Stomach (tissue), 9 donors: ENCODE data around the gene ANKRD65. TPM values are rescaled to one million over a fixed set of nuclear protein-coding genes. Genes with fewer than 3 reads are reported as not detected.
"Not testable (repeated sequence)": the region's sequence is repeated elsewhere in the genome, so short reads cannot be mapped to it uniquely, and the experiment has no call there.

Source experiments
- DNase-seq, 2 donors: peaks; one replicate each; pipeline versions ENCODE4 v3.0.0 to v3.0.0-alpha.2; 2013 to 2019
- H3K27ac ChIP-seq, 5 donors: fragments of 200-600 bp in 4 of 5; sonication (generic) in 4 of 5; one replicate each; pipeline ENCODE4 v1.5.1; 2013 to 2019; ENCODE audit warnings: mild to moderate bottlenecking in 1 of 5, moderate library complexity in 1 of 5
- H3K27me3 ChIP-seq, 3 donors: fragments of 200-600 bp; sonication (generic); one replicate each; pipeline ENCODE4 v1.5.1; 2017 to 2019; ENCODE audit warnings: mixed run types in 1 of 3
- H3K36me3 ChIP-seq, 4 donors: fragments of 200-600 bp; sonication (generic); 1 replicate in 3 of 4; 2 replicates in 1 of 4; pipeline ENCODE4 v1.5.1; 2016 to 2019
- H3K4me1 ChIP-seq, 4 donors: fragments of 200-600 bp; sonication (generic); one replicate each; pipeline ENCODE4 v1.5.1; 2016 to 2019
- H3K4me3 ChIP-seq, 4 donors: fragments of 200-600 bp; sonication (generic) in 3 of 4; one replicate each; pipeline ENCODE4 v1.5.1; 2016 to 2019; ENCODE audit warnings: mild to moderate bottlenecking in 1 of 4
- H3K9me3 ChIP-seq, 4 donors: fragments of 200-600 bp; sonication (generic); one replicate each; pipeline ENCODE4 v1.5.1; 2016 to 2019
- CTCF ChIP-seq, 7 experiments: fragments of 450-650 bp in 4 of 7; fragments of 200-600 bp in 3 of 7; sonication (generic) in 3 of 7; IDR thresholded peaks; one replicate each; pipeline ENCODE4 v1.5.1; 2016 to 2019; ENCODE audit warnings: antibody characterized with exemption in 7 of 7, control low read depth in 2 of 7, mild to moderate bottlenecking in 1 of 7
- EP300 ChIP-seq: sonication (generic); formaldehyde crosslinking; IDR thresholded peaks from one replicate; pipeline ENCODE4 v1.6.1; 2017; ENCODE audit warnings: antibody characterized with exemption
- POLR2A ChIP-seq, 4 donors: fragments of 450-650 bp; IDR thresholded peaks; one replicate each; pipeline ENCODE4 v1.6.1; 2016; ENCODE audit warnings: antibody characterized with exemption in 4 of 4, control low read depth in 2 of 4, mild to moderate bottlenecking in 1 of 4, moderate library complexity in 1 of 4
- POLR2AphosphoS5 ChIP-seq, 3 donors: sonication (generic); formaldehyde crosslinking; IDR thresholded peaks; one replicate each; pipeline ENCODE4 v1.6.1; 2016; ENCODE audit warnings: antibody characterized with exemption in 3 of 3
- WGBS, 5 donors: extraction: QIAGEN DNeasy Blood & Tissue Kit in 3 of 5; methylation state at CpG; one replicate each; pipeline versions ENCODE4 v1.1.5 to v1.1.7; 2013 to 2018; 5-methylcytosine and 5-hydroxymethylcytosine counted together
- intact Hi-C: fragments of 100-400 bp; cut with DNase I; formaldehyde crosslinking; loops from one replicate; pipeline ENCODE4 v1.15.1; 2023; ENCODE audit warnings: low total_unique reads
- polyA plus RNA-seq, 3 donors: library from polyadenylated mRNA; stranded (reverse); fragments of 200-250 nt; gene quantifications; one replicate each; pipeline ENCODE4 v1.2.3, GENCODE V29; 2013
- total RNA-seq, 5 donors: library from RNA; depleted of rRNA; stranded (reverse); fragments of >200 nt; gene quantifications; one replicate each; pipeline versions ENCODE4 v1.1.0 to v1.2.3, GENCODE V29; 2014 to 2016
- donor health status: healthy with polysubstance abuse.
- donor health status: Bipolar disorder and iron deficiency.
- donor health status: healthy.

Gene ANKRD65
- total and polyA plus RNA-seq, 8 donors = 0.89 to 13.6 (median 8.7) TPM; not detected in 1

GRCh38 chr1:1371746-1372711, 49.0 kb downstream of the ANKRD65 start:
- 31 to 42% (median 35%) methylated on average over 7 to 26 of the region's 26 CpGs for WGBS, 5 donors
- peak overlapping the region in 2 of 5 donors; percentile 32 to 49 for H3K27ac ChIP-seq

GRCh38 chr1:1371364-1371745, 49.7 kb downstream of the ANKRD65 start:
- Histone ChIP-seq H3K9me3 (no peaks in the 10 kb centered on the region), H3K27me3 (no peaks in the 10 kb centered on the region), H3K36me3 (peaks cover 0 to 25% (median 15%) of the 10 kb centered on the region in 4 donors), H3K4me3 (peak overlapping the region in 1 of 4 donors; percentile 25), H3K27ac (no peak overlapping the region), H3K4me1 (peaks cover 29 to 45% (median 42%) of the 10 kb centered on the region in 4 donors)
- TF ChIP-seq POLR2A (IDR thresholded peaks at IDR 0.05) (no peak), POLR2AphosphoS5 (IDR thresholded peaks at IDR 0.05) (no peak), CTCF (IDR thresholded peaks at IDR 0.05) (no peak), EP300 (no peak)
- intact Hi-C loops = no loop called here
- DNase-seq = peak in 1 of 2 donors; percentile 51
- 56 to 73% (median 65%) methylated on average over 11 to 12 of the region's 12 CpGs for WGBS, 5 donors

More at GRCh38 chr1:1371746-1372711, 49.0 kb downstream of the ANKRD65 start:
- TF ChIP-seq EP300 (no peak), CTCF (IDR thresholded peaks at IDR 0.05) (peak in 5 of 7 experiments; percentile 80 to 98 (median 96))
- H3K4me1 ChIP-seq = peaks cover 29 to 47% (median 43%) of the 10 kb centered on the region in 4 donors
- DNase-seq = peak; percentile 78 to 85
- intact Hi-C loops = no loop called here
- peak overlapping the region in 1 of 4 donors; percentile 25 for H3K4me3 ChIP-seq
- no peaks in the 10 kb centered on the region for H3K27me3 ChIP-seq
- H3K36me3 ChIP-seq = peaks cover 0 to 25% (median 15%) of the 10 kb centered on the region in 4 donors
- H3K9me3 ChIP-seq = no peaks in the 10 kb centered on the region

- no peak for TF ChIP-seq EP300
- TF ChIP-seq POLR2AphosphoS5 (IDR thresholded peaks at IDR 0.05) = no peak
- no peak for TF ChIP-seq CTCF (IDR thresholded peaks at IDR 0.05)
- TF ChIP-seq POLR2A (IDR thresholded peaks at IDR 0.05) = no peak
- 78 to 85% (median 80%) methylated on average over 9 to 16 of the region's 16 CpGs for WGBS, 5 donors
- Histone ChIP-seq H3K36me3 (peaks cover 0 to 25% (median 15%) of the 10 kb centered on the region in 4 donors), H3K27ac (no peak overlapping the region), H3K27me3 (no peaks in the 10 kb centered on the region), H3K4me1 (peaks cover 25 to 40% (median 37%) of the 10 kb centered on the region in 4 donors), H3K9me3 (no peaks in the 10 kb centered on the region), H3K4me3 (no peak overlapping the region)
- intact Hi-C loops = no loop called here
- DNase-seq = no peak
Observed at GRCh38 chr1:1370771-1371300, 50.2 kb downstream of the ANKRD65 start.

- H3K9me3 ChIP-seq, H3K27ac ChIP-seq, intact Hi-C loops, H3K4me3 ChIP-seq, H3K27me3 ChIP-seq, DNase-seq: not testable (repeated sequence)
- whole genome bisulfite sequencing, 5 donors = 86 to 96% (median 92%) methylated on average over 14 of the region's 14 CpGs
- Histone ChIP-seq H3K36me3 (peaks cover 0 to 25% (median 15%) of the 10 kb centered on the region in 4 donors), H3K4me1 (peaks cover 24 to 39% (median 35%) of the 10 kb centered on the region in 4 donors)
Observed at GRCh38 chr1:1370094-1370493, 51.0 kb downstream of the ANKRD65 start.

Other genes with a start within 250 kb of the ANKRD65 start
- 1 to 10 TPM in 1 of 5 donors, not detected in 4; 6.4 TPM for gene TTLL10, start 247.4 kb downstream of the ANKRD65 start, total RNA-seq
- under 1 TPM in 2 of 3 donors, not detected in 1; 0.13 to 0.46 TPM for gene TTLL10, start 247.4 kb downstream of the ANKRD65 start, polyA plus RNA-seq
- 10 to 100 TPM in 1 of 5 donors, 1 to 10 TPM in 1, not detected in 3; 1.7 to 11.9 TPM for gene TNFRSF18, start 214.7 kb downstream of the ANKRD65 start, total RNA-seq
- gene TNFRSF18, start 214.7 kb downstream of the ANKRD65 start, polyA plus RNA-seq = 1 to 10 TPM in 1 of 3 donors, under 1 TPM in 1, not detected in 1; 0.37 to 3.6 TPM
- gene TNFRSF4, start 207.1 kb downstream of the ANKRD65 start, total RNA-seq = under 1 TPM in 1 of 5 donors, not detected in 4; 0.55 TPM
- gene TNFRSF4, start 207.1 kb downstream of the ANKRD65 start, polyA plus RNA-seq = 1 to 10 TPM; 1.7 to 4.5 (median 4.2) TPM
- gene SDF4, start 189.3 kb downstream of the ANKRD65 start, total RNA-seq = 100 to 1,000 TPM in 2 of 5 donors, 10 to 100 TPM in 3; 50.3 to 404 (median 65.3) TPM
- 10 to 100 TPM; 50.4 to 83.6 (median 61.9) TPM for gene SDF4, start 189.3 kb downstream of the ANKRD65 start, polyA plus RNA-seq
- 10 to 100 TPM in 1 of 5 donors, 1 to 10 TPM in 3, not detected in 1; 1.8 to 13.8 (median 8.1) TPM for gene B3GALT6, start 189.0 kb downstream of the ANKRD65 start, total RNA-seq
- gene B3GALT6, start 189.0 kb downstream of the ANKRD65 start, polyA plus RNA-seq = 1 to 10 TPM; 3.7 to 9.7 (median 6.7) TPM
- gene C1QTNF12, start 174.6 kb downstream of the ANKRD65 start, total RNA-seq = 10 to 100 TPM in 2 of 5 donors, 1 to 10 TPM in 2, not detected in 1; 1.5 to 21.3 (median 6.4) TPM
- 1 to 10 TPM in 2 of 3 donors, not detected in 1; 1.6 to 3.2 TPM for gene C1QTNF12, start 174.6 kb downstream of the ANKRD65 start, polyA plus RNA-seq
- gene UBE2J2, start 147.4 kb downstream of the ANKRD65 start, total RNA-seq = 100 to 1,000 TPM in 1 of 5 donors, 10 to 100 TPM in 4; 14.0 to 252 (median 48.3) TPM
- gene UBE2J2, start 147.4 kb downstream of the ANKRD65 start, polyA plus RNA-seq = 10 to 100 TPM; 40.5 to 49.6 (median 44.8) TPM
- gene SCNN1D, start 140.8 kb downstream of the ANKRD65 start, total RNA-seq = 1 to 10 TPM in 4 of 5 donors, under 1 TPM in 1; 0.43 to 7.6 (median 3.5) TPM
- 1 to 10 TPM; 4.7 to 6.1 (median 4.8) TPM for gene SCNN1D, start 140.8 kb downstream of the ANKRD65 start, polyA plus RNA-seq
- 100 to 1,000 TPM in 1 of 5 donors, 10 to 100 TPM in 4; 31.9 to 374 (median 77.0) TPM for gene ACAP3, start 113.3 kb downstream of the ANKRD65 start, total RNA-seq
- 10 to 100 TPM; 17.9 to 46.1 (median 43.0) TPM for gene ACAP3, start 113.3 kb downstream of the ANKRD65 start, polyA plus RNA-seq
- gene PUSL1, start 112.7 kb downstream of the ANKRD65 start, total RNA-seq = 10 to 100 TPM in 3 of 5 donors, 1 to 10 TPM in 1, not detected in 1; 5.9 to 64.9 (median 51.4) TPM
- gene PUSL1, start 112.7 kb downstream of the ANKRD65 start, polyA plus RNA-seq = 10 to 100 TPM; 15.2 to 25.5 (median 23.8) TPM
- gene INTS11, start 96.6 kb downstream of the ANKRD65 start, total RNA-seq = 100 to 1,000 TPM in 4 of 5 donors, 10 to 100 TPM in 1; 59.5 to 520 (median 192) TPM
- 100 to 1,000 TPM; 113 to 151 (median 134) TPM for gene INTS11, start 96.6 kb downstream of the ANKRD65 start, polyA plus RNA-seq
- 100 to 1,000 TPM in 1 of 5 donors, 10 to 100 TPM in 2, 1 to 10 TPM in 2; 6.6 to 226 (median 12.3) TPM for gene CPTP, start 96.5 kb downstream of the ANKRD65 start, total RNA-seq
- gene CPTP, start 96.5 kb downstream of the ANKRD65 start, polyA plus RNA-seq = 10 to 100 TPM; 17.3 to 49.1 (median 28.4) TPM
- 10 to 100 TPM in 1 of 5 donors, under 1 TPM in 2, not detected in 2; 0.37 to 11.7 (median 0.43) TPM for gene TAS1R3, start 90.0 kb downstream of the ANKRD65 start, total RNA-seq
- under 1 TPM in 2 of 3 donors, not detected in 1; 0.10 to 0.31 TPM for gene TAS1R3, start 90.0 kb downstream of the ANKRD65 start, polyA plus RNA-seq
- gene DVL1, start 71.9 kb downstream of the ANKRD65 start, total RNA-seq = 100 to 1,000 TPM in 3 of 5 donors, 10 to 100 TPM in 2; 41.3 to 229 (median 143) TPM
- gene DVL1, start 71.9 kb downstream of the ANKRD65 start, polyA plus RNA-seq = 10 to 100 TPM; 47.4 to 80.4 (median 64.0) TPM
- gene MXRA8, start 62.7 kb downstream of the ANKRD65 start, total RNA-seq = 100 to 1,000 TPM in 2 of 5 donors, 10 to 100 TPM in 3; 28.8 to 203 (median 65.6) TPM
- gene MXRA8, start 62.7 kb downstream of the ANKRD65 start, polyA plus RNA-seq = 10 to 100 TPM; 23.3 to 33.8 (median 23.6) TPM
- gene AURKAIP1, start 46.1 kb downstream of the ANKRD65 start, total RNA-seq = 100 to 1,000 TPM in 3 of 5 donors, 10 to 100 TPM in 2; 50.9 to 146 (median 104) TPM
- 100 to 1,000 TPM; 244 to 281 (median 259) TPM for gene AURKAIP1, start 46.1 kb downstream of the ANKRD65 start, polyA plus RNA-seq
- 100 to 1,000 TPM; 265 to 739 (median 422) TPM for gene CCNL2, start 21.9 kb downstream of the ANKRD65 start, total RNA-seq
- 100 to 1,000 TPM in 1 of 3 donors, 10 to 100 TPM in 2; 33.4 to 166 (median 34.7) TPM for gene CCNL2, start 21.9 kb downstream of the ANKRD65 start, polyA plus RNA-seq
- gene MRPL20, start 14.0 kb downstream of the ANKRD65 start, total RNA-seq = 100 to 1,000 TPM in 2 of 5 donors, 10 to 100 TPM in 3; 53.9 to 116 (median 82.9) TPM
- gene MRPL20, start 14.0 kb downstream of the ANKRD65 start, polyA plus RNA-seq = 100 to 1,000 TPM; 136 to 187 (median 150) TPM
- gene VWA1, start 14.4 kb upstream of the ANKRD65 start, total RNA-seq = 10 to 100 TPM; 11.4 to 37.7 (median 21.1) TPM
- gene VWA1, start 14.4 kb upstream of the ANKRD65 start, polyA plus RNA-seq = 10 to 100 TPM in 2 of 3 donors, 1 to 10 TPM in 1; 7.6 to 64.8 (median 24.8) TPM
- gene ATAD3C, start 28.4 kb upstream of the ANKRD65 start, total RNA-seq = 1 to 10 TPM in 2 of 5 donors, under 1 TPM in 1, not detected in 2; 0.55 to 5.2 (median 1.3) TPM
- 1 to 10 TPM in 1 of 3 donors, under 1 TPM in 2; 0.25 to 2.3 (median 0.92) TPM for gene ATAD3C, start 28.4 kb upstream of the ANKRD65 start, polyA plus RNA-seq
- 10 to 100 TPM; 15.6 to 91.5 (median 33.3) TPM for gene ATAD3B, start 50.5 kb upstream of the ANKRD65 start, total RNA-seq
- gene ATAD3B, start 50.5 kb upstream of the ANKRD65 start, polyA plus RNA-seq = 10 to 100 TPM in 2 of 3 donors, 1 to 10 TPM in 1; 8.2 to 23.8 (median 18.4) TPM
- 10 to 100 TPM; 10.6 to 92.1 (median 22.5) TPM for gene ATAD3A, start 90.9 kb upstream of the ANKRD65 start, total RNA-seq
- gene ATAD3A, start 90.9 kb upstream of the ANKRD65 start, polyA plus RNA-seq = 10 to 100 TPM; 13.1 to 27.0 (median 14.9) TPM
- gene TMEM240, start 119.3 kb upstream of the ANKRD65 start, total RNA-seq = 10 to 100 TPM in 1 of 5 donors, 1 to 10 TPM in 1, not detected in 3; 3.5 to 10.3 TPM
- 1 to 10 TPM; 1.8 to 4.5 (median 2.8) TPM for gene TMEM240, start 119.3 kb upstream of the ANKRD65 start, polyA plus RNA-seq
- gene SSU72, start 153.6 kb upstream of the ANKRD65 start, total RNA-seq = 100 to 1,000 TPM in 1 of 5 donors, 10 to 100 TPM in 4; 45.7 to 215 (median 85.9) TPM
- gene SSU72, start 153.6 kb upstream of the ANKRD65 start, polyA plus RNA-seq = 100 to 1,000 TPM in 2 of 3 donors, 10 to 100 TPM in 1; 85.0 to 135 (median 108) TPM
- 10 to 100 TPM in 1 of 5 donors, under 1 TPM in 1, not detected in 3; 0.29 to 20.0 TPM for gene FNDC10, start 178.9 kb upstream of the ANKRD65 start, total RNA-seq
- gene FNDC10, start 178.9 kb upstream of the ANKRD65 start, polyA plus RNA-seq = 1 to 10 TPM; 2.1 to 5.1 (median 4.0) TPM
- gene MIB2, start 194.2 kb upstream of the ANKRD65 start, total RNA-seq = 100 to 1,000 TPM in 3 of 5 donors, 10 to 100 TPM in 2; 21.5 to 871 (median 193) TPM
- gene MIB2, start 194.2 kb upstream of the ANKRD65 start, polyA plus RNA-seq = 100 to 1,000 TPM; 124 to 139 (median 136) TPM
- 100 to 1,000 TPM in 1 of 5 donors, 10 to 100 TPM in 4; 15.1 to 111 (median 19.3) TPM for gene MMP23B, start 210.9 kb upstream of the ANKRD65 start, total RNA-seq
- gene MMP23B, start 210.9 kb upstream of the ANKRD65 start, polyA plus RNA-seq = 10 to 100 TPM in 2 of 3 donors, 1 to 10 TPM in 1; 5.5 to 16.2 (median 12.7) TPM
- gene CDK11B, start 237.7 kb upstream of the ANKRD65 start, total RNA-seq = 10 to 100 TPM in 4 of 5 donors, 1 to 10 TPM in 1; 9.0 to 62.6 (median 29.3) TPM
- 10 to 100 TPM; 21.6 to 37.4 (median 27.9) TPM for gene CDK11B, start 237.7 kb upstream of the ANKRD65 start, polyA plus RNA-seq